Adipocyte (in vitro differentiated cells): Measurements from ENCODE around the gene GRIA3.
A peak's percentile ranks its signal among the peaks of the same experiment; 100 is the strongest.

Source experiments
- DNase-seq: peaks from one replicate; pipeline ENCODE4 v3.0.0-alpha.2; 2015; ENCODE audit warnings: low read depth
- H3K27me3 ChIP-seq: replicated peaks from 2 replicates; pipeline ENCODE4 v1.7.0; 2013; ENCODE audit warnings: mild to moderate bottlenecking, low read length, moderate library complexity; ENCODE audit not compliant: control insufficient read depth, insufficient read depth
- H3K36me3 ChIP-seq: 2 replicates; pipeline ENCODE4 v1.7.0; 2013; ENCODE audit warnings: low read length, mild to moderate bottlenecking, moderate library complexity; ENCODE audit not compliant: control insufficient read depth, insufficient read depth, severe bottlenecking
- H3K4me1 ChIP-seq: 2 replicates; pipeline ENCODE4 v1.7.0; 2013; ENCODE audit warnings: mild to moderate bottlenecking, low read length, moderate library complexity; ENCODE audit not compliant: control insufficient read depth, insufficient read depth
- H3K4me3 ChIP-seq: 2 replicates; pipeline ENCODE4 v1.7.0; 2013; ENCODE audit warnings: mild to moderate bottlenecking, low read length, moderate library complexity
- H3K9ac ChIP-seq: 2 replicates; pipeline ENCODE4 v1.7.0; 2013; ENCODE audit warnings: mild to moderate bottlenecking, low read length, moderate library complexity
- H3K9me3 ChIP-seq: 2 replicates; pipeline ENCODE4 v1.7.0; 2013; ENCODE audit warnings: mild to moderate bottlenecking, low read length, moderate library complexity; ENCODE audit not compliant: control insufficient read depth

The GRIA3 gene

DNA sequence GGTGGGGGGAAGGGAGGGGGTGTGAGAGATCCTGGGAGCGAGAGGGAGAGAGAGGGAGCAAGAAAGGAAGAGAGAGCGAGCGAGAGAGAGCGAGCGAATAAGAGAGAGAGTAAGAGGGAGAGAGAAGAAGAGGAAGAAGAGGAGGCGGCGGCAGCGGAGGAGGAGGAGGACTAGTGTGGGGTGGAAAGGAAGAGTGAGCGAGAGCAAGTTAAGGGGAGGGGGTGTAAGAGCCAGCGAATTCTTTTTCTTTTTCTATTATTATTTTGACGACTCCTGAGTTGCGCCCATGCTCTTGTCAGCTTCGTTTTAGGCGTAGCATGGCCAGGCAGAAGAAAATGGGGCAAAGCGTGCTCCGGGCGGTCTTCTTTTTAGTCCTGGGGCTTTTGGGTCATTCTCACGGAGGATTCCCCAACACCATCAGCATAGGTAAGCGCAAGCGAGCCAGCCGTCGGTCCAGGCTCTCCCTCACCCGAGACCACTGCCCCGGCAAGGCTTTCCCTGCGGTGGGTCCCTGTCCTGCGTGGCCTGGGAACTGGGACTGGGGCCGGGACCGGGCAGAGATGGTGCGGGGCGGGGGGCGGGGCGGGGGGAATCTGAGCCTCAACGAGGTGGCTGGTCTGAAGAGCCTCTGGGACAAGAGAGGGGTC, at the start of gene GRIA3:
TSS of gene GRIA3 (plus strand) at position 60 of the 647 bp plus-strand sequence. CDS start at position 318, 258 bp downstream.
- Histone ChIP-seq H3K4me3 (peak within 1 kb of the TSS; percentile 81), H3K4me1 (no peaks in the 10 kb centered on the region), H3K9me3 (no peaks in the 10 kb centered on the region), H3K27me3 (peaks cover 2% of the 10 kb centered on the region), H3K36me3 (no peaks in the 10 kb centered on the region), H3K9ac (peak within 1 kb of the TSS; percentile 76)
- DNase-seq: peak; percentile 72

- Histone ChIP-seq H3K36me3 (no peaks in the 10 kb centered on the region), H3K27me3 (no peaks in the 10 kb centered on the region), H3K9me3 (no peaks in the 10 kb centered on the region), H3K4me3 (no peak overlapping the region), H3K9ac (no peak overlapping the region), H3K4me1 (peaks cover 6% of the 10 kb centered on the region)
- peak; percentile 60 for DNase-seq
Measured at GRCh38 chrX:123138473-123138872, 45.6 kb upstream of the GRIA3 start.

DNA sequence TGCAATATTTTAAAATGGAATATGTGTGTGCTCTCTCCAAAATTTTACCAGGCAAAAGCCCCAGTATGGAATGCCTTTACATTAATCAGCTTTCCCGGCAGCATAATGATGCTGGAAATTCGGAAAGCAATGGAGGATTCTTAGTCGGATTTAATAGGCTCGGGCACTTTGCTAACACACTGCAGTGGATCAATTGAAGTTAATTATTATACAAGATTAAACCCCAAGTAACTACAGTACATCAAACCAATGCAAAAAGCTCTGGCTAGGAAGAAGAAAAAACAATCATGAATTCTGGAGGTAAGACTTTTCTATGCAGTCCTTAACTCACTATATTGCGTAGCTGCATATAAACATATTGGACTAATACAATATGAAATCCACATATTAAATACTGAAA, 43.6 kb upstream of the GRIA3 start:
- H3K27me3 ChIP-seq: no peaks in the 10 kb centered on the region
- no peak for DNase-seq
- H3K9me3 ChIP-seq: no peaks in the 10 kb centered on the region
- peaks cover 6% of the 10 kb centered on the region for H3K4me1 ChIP-seq
- H3K9ac ChIP-seq: no peak overlapping the region
- no peaks in the 10 kb centered on the region for H3K36me3 ChIP-seq
- H3K4me3 ChIP-seq: no peak overlapping the region

GRCh38 chrX:123140904-123141303, 43.2 kb upstream of the GRIA3 start:
- DNase-seq: no peak
- no peaks in the 10 kb centered on the region for H3K9me3 ChIP-seq

GRCh38 chrX:123153846-123154335, 30.2 kb upstream of the GRIA3 start:
- H3K27me3 ChIP-seq: no peaks in the 10 kb centered on the region
- H3K9me3 ChIP-seq: no peaks in the 10 kb centered on the region
- DNase-seq: peak; percentile 29
- H3K36me3 ChIP-seq: no peaks in the 10 kb centered on the region
- no peak overlapping the region for H3K4me3 ChIP-seq
- H3K4me1 ChIP-seq: peaks cover 4% of the 10 kb centered on the region
- no peak overlapping the region for H3K9ac ChIP-seq

More at GRCh38 chrX:123140904-123141303, 43.2 kb upstream of the GRIA3 start:
- Histone ChIP-seq H3K9ac (no peak overlapping the region), H3K4me3 (no peak overlapping the region), H3K36me3 (no peaks in the 10 kb centered on the region), H3K4me1 (peaks cover 6% of the 10 kb centered on the region), H3K27me3 (no peaks in the 10 kb centered on the region)

- no peak overlapping the region for H3K9ac ChIP-seq
- no peak for DNase-seq
- H3K27me3 ChIP-seq: no peaks in the 10 kb centered on the region
- no peaks in the 10 kb centered on the region for H3K36me3 ChIP-seq
- H3K4me1 ChIP-seq: peaks cover 4% of the 10 kb centered on the region
- no peaks in the 10 kb centered on the region for H3K9me3 ChIP-seq
- H3K4me3 ChIP-seq: no peak overlapping the region
Measured at GRCh38 chrX:123155327-123155726, 28.8 kb upstream of the GRIA3 start.

DNA sequence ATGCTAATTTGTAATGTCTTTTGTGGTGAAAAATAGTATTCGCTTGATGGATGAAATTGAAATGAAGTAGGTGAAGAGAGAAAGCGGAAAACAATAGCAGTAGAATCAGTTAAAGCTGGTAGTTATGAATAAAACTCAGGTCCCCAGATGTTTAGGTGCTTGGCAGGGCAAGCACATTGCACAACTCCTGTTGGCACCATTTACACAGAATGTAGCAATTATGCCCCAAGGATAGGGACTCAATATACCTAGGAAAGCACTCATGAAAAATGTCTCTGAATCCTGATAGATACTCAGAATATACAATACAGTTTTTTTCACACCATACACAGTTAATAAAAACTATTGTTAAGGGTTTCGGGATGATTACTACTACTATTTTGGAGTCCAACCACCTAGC, 26.5 kb upstream of the GRIA3 start:
- Histone ChIP-seq H3K27me3 (no peaks in the 10 kb centered on the region), H3K4me3 (no peak overlapping the region), H3K9me3 (peaks cover 6% of the 10 kb centered on the region), H3K36me3 (no peaks in the 10 kb centered on the region), H3K4me1 (peaks cover 4% of the 10 kb centered on the region), H3K9ac (no peak overlapping the region)
- peak; percentile 33 for DNase-seq

DNA sequence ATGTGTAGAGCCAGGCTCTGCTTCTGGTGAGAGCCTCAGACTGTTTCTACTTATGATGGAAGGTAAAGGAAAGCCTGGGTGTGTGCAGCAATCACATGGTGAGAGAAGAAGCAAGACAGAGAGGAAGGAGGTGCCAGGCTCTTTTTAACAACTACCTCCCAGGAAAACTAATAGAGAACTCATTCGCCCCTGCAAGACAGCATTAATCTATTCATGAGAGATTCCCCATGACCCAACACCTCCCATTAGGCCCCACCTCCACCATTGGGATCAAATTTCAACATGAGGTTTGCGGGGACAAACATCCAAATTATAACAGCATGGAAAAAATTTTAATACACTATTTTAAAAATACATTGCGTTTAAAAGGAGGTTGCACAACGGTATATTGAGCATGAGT, 24.7 kb upstream of the GRIA3 start:
- no peaks in the 10 kb centered on the region for H3K27me3 ChIP-seq

DNA sequence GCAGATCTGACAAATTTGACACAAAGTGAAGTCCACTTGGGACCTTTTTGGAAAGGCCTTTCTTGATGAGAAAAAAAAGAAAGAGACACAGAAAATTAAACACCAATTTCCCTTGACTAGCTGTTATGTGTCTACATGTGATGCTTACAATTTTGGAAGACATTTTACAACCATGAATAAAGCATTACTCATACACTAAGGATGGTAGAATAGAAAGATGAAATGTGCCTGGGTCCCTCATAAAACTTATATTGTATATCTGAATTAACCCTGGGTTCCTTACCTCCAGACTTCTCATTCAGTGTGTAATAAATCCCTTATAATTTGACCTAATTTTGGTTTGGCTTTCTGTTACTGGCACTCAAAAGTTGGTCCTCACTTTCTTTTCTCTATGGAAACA, 16.5 kb upstream of the GRIA3 start:
- Histone ChIP-seq H3K36me3 (no peaks in the 10 kb centered on the region), H3K27me3 (no peaks in the 10 kb centered on the region), H3K9ac (no peak overlapping the region), H3K4me1 (no peaks in the 10 kb centered on the region), H3K4me3 (no peak overlapping the region), H3K9me3 (peaks cover 3% of the 10 kb centered on the region)
- no peak for DNase-seq

More for the DNA sequence above, 24.7 kb upstream of the GRIA3 start:
- H3K9me3 ChIP-seq: peaks cover 6% of the 10 kb centered on the region
- H3K9ac ChIP-seq: no peak overlapping the region
- H3K4me3 ChIP-seq: no peak overlapping the region
- peaks cover 4% of the 10 kb centered on the region for H3K4me1 ChIP-seq
- H3K36me3 ChIP-seq: no peaks in the 10 kb centered on the region
- DNase-seq: no peak

- DNase-seq: no peak
- H3K4me1 ChIP-seq: no peaks in the 10 kb centered on the region
- H3K9me3 ChIP-seq: peaks cover 3% of the 10 kb centered on the region
Measured at GRCh38 chrX:123169247-123169901, 14.7 kb upstream of the GRIA3 start.

GRCh38 chrX:123170546-123170945, 13.5 kb upstream of the GRIA3 start:
- Histone ChIP-seq H3K9me3 (no peaks in the 10 kb centered on the region), H3K36me3 (no peaks in the 10 kb centered on the region), H3K4me1 (no peaks in the 10 kb centered on the region), H3K27me3 (no peaks in the 10 kb centered on the region), H3K4me3 (no peak overlapping the region), H3K9ac (no peak overlapping the region)
- no peak for DNase-seq

More at GRCh38 chrX:123169247-123169901, 14.7 kb upstream of the GRIA3 start:
- H3K4me3 ChIP-seq: no peak overlapping the region
- no peaks in the 10 kb centered on the region for H3K27me3 ChIP-seq
- H3K36me3 ChIP-seq: no peaks in the 10 kb centered on the region
- no peak overlapping the region for H3K9ac ChIP-seq
